A204.1 (cell line): ENCODE data around the gene USP32.
"Not testable (repeated sequence)": the region's sequence is repeated elsewhere in the genome, so short reads cannot be mapped to it uniquely, and the experiment has no call there.

Source experiments
- FAIRE-seq: peaks from 2 replicates; lab custom pipeline; 2012; peaks lifted over from hg19 to GRCh38; lab: Jason Lieb, UNC

USP32 gene

DNA sequence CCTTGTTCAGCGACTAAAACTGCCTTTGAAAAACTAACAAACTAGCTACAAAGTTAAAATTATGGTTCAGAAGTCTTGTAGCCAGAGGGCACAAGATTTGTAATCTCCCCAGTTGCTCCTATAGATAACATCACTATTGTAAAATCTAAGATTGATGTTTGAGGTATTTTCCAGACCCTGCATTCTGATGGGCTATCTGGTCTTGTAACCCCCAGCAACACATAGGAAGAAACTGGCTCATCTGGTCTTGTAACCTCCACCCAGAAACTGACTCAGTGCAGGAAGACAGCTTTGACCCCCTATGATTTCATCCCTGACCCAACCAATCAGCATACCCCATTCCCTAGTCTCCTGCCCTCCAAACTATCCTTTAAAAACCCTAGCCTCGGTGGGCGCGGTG, 18.1 kb upstream of the USP32 start:
- FAIRE-seq: no peak

DNA sequence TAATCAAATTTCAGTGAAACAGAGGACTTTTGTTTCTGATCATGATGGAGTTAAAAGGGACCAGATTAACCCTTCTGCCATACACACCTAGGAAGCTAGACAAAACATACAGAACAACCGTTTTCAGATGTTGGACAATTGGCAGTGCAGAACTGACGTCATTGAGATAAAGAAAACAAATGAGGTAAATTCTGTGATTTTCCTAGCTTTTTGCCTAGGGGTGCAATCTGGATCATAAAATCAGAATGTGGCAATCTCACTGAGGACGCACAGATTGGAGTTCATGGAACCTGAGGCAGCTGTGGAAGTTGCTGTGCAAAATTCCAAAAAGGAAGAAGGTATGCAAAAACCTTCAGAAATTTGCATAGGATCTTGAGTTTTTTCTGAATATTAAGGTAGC, 15.0 kb upstream of the USP32 start:
- FAIRE-seq: no peak

GRCh38 chr17:60403962-60404361, 12.0 kb upstream of the USP32 start:
- no peak for FAIRE-seq

DNA sequence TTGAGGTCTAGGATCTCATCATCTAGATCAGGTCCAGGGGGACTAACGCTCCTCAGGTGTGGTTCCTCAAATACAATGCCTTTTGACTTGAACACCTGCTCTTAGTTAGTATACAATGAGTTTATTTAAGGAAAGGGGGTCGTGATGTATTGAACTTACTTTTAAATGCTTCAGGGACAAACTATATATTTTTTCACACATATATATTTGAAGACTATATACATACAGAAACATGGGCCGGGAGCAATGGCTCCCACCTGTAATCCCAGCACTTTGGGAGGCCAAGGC, 11.5 kb upstream of the USP32 start:
- no peak for FAIRE-seq

GRCh38 chr17:60401819-60402218, 9.9 kb upstream of the USP32 start:
- no peak for FAIRE-seq

DNA sequence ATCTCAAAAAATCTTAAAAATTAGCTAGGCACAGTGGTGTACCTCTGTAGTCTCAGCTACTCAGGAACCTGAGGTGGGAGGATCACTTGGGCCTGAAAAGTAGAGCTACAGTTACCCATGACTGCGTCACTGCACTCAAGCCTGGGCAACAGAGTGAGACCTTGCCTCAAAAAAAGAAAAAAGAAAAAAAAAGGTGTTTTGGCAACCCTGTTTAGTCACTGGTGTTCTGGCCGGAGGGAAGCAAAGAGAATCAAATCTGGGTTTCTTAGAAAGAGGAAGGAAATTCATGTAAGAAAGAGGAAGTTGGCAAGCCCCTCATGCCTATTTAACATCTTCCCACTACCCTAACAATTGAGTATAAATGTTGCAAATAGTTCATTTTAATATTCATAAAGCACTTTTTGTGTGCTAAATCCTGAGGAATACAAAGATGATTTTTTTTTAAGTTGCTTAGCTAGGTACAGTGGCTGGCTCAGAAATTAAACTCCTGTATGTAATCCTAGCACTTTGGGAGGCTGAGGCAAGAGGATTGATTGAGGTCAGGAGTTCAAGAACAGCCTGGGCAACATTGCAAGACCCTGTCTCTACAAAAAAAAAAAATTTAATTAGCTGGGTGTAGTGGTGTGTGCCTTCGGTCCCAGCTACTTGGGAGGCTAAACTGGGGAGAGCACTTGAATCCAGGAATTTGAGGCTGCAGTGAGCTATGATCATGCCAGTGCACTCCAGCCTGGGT, 6.5 kb upstream of the USP32 start:
- FAIRE-seq: no peak

- FAIRE-seq: no peak
Observed at GRCh38 chr17:60396412-60396811, 4.5 kb upstream of the USP32 start.

- no peak for FAIRE-seq
Observed at GRCh38 chr17:60395508-60396065, 3.7 kb upstream of the USP32 start.

- FAIRE-seq: no peak
Observed at GRCh38 chr17:60393840-60394723, 2.1 kb upstream of the USP32 start.

DNA sequence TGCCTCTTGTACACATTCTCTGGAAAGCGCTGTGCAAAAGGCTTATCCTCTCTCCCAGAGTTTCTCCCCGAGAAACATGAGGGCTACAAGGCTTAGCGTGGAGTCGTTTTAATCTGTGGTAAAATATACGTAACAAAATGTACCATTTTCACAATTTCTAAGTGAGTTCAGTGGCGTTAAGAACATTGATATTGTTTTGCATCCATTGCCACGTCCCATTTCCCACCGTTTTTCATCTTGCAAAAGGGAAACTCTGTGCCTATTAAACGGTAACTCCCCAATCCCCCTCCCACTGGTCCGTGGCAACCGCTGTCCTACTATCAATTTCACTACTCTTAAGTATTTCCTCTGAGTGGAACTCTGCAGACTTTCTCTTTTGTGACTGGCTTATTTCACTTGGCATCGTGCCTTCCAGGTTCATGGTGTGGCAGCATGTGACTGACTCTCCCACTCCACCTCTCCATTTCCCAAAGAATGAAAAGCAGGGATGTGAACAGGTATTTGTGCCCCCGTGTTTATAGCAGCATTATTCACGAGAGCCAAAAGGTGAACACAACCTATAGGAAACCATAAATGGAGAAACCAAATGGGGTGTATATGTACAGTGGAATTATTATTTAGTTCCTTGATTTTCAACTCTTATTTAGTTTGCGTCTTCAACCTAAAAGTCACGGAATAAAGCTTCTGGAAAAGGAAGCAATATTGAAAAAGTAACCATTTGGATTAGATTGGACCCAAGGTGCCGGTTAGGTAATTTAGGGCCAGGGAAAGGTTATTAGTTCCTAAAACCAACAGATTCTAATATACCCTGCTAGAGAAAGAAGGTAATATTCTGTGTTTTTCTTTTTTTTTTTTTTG, 1.1 kb upstream of the USP32 start:
- FAIRE-seq: no peak

- FAIRE-seq: no peak
Observed at GRCh38 chr17:60391471-60392041, 377 bp downstream of the USP32 start.

DNA sequence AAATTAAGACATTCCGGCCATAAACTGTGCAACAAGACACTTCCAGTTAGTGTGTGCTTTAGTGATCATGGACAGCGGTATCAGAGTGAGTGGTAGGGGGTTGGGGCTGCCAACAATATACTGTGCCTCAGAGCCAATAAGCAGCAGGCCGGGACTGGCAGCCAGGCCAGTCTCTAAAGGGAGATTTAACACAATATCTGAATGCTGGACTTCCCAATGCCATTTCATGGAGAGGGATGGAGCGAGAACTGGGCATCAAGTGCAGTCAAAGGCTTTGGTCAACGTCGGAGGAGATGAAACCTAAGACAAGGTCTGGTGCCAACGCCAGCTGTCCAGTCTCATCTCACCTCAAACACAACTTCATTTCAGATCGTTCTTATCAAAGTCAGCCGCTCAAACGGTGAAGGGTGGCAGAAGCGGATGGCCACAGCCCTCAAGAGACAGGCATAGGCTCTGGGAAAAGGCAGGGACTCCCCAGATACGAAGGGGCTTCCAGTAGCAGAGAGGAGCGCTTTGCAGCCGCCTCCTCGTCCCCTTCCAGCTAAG, 935 bp downstream of the USP32 start:
- no peak for FAIRE-seq

- FAIRE-seq: no peak
Observed at GRCh38 chr17:60390186-60390585, 1.7 kb downstream of the USP32 start.

GRCh38 chr17:60388742-60389141, 3.2 kb downstream of the USP32 start:
- no peak for FAIRE-seq

DNA sequence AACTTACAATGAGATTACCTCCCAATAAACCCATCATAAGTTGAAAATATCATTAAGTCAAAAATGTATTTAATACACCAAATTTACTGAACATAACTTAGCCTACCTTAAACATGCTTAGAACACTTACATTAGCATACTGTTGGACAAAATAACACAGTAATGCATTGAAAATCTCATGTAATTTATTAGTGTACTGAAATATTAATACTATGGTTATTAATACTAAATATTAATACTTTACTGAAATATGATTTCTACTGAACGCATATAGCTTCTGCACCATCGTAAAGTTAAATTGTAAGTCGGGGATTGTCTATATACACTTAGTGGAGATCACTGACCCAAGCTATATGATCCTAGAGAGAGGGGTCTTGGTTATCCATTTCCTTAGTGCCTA, 4.3 kb downstream of the USP32 start:
- no peak for FAIRE-seq

- no peak for FAIRE-seq
Observed at GRCh38 chr17:60386147-60387058, 5.5 kb downstream of the USP32 start.

DNA sequence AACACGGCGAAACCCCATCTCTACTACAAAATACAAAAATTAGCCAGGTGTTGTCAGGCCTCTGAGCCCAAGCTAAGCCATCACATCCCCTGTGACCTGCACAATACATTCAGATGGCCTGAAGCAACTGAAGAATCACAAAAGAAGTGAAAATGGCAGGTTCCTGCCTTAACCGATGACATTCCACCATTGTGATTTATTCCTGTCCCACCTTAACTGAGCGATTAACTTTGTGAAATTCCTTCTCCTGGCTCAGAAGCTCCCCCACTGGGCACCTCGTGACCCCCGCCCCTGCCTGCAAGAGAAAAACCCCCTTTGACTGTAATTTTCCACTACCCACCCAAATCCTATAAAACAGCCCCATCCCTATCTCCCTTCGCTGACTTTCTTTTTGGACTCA, 7.0 kb downstream of the USP32 start:
- FAIRE-seq: not testable (repeated sequence)

GRCh38 chr17:60383379-60383778, 8.6 kb downstream of the USP32 start:
- no peak for FAIRE-seq

DNA sequence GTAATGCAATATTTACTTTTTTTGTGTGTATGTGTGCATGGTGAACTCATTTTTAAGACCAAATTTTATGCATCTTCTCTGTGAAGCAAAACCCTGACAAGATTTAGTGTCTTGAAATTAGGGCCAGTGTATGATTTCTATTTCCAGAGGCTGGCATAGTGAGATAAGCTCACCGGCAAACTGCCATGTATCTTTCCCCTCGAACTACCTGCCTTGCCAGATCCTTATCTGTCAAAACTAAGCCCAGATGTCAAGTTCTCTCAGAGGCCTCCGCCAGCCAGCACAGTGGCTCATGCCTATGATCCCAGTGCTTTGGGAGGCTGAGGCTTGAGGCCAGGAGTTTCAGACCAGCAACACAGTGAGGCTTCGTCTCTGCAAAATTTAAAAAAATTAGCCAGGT, 10.0 kb downstream of the USP32 start:
- no peak for FAIRE-seq

GRCh38 chr17:60379461-60379860, 12.5 kb downstream of the USP32 start:
- FAIRE-seq: not testable (repeated sequence)

DNA sequence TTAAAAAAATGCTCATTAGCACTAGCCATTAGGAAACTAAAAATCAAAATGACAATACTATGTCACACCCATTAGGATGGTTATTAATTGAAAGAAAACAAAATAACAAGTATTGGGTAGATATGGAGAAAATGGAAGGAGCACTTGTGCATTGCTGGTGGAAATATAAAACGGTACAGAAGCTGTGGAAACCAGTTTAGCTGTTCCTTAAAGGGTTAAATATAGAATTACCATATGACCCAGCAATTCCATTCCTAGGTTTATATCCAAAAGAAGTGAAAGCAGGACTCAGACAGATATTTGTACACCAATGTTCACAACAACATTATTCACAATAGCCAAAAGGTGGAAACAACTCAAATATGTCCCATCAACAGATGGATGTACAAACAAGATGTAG, 13.7 kb downstream of the USP32 start:
- FAIRE-seq: not testable (repeated sequence)
